HepG2 (cell line): Measurements from ENCODE around the gene VWA7. TPM values are rescaled to one million over a fixed set of nuclear protein-coding genes. Genes with fewer than 3 reads are reported as not detected.
A peak's percentile ranks its signal among the peaks of the same experiment; 100 is the strongest.

Experiments used
- CHD4 ChIP-seq: fragments of 200-600 bp; sonication (generic); IDR thresholded peaks from 2 replicates; pipeline ENCODE4 v1.7.0; 2017; ENCODE audit warnings: mild to moderate bottlenecking, low read length, borderline replicate concordance
- IKZF4 ChIP-seq: sonication (generic); formaldehyde crosslinking; IDR thresholded peaks from 2 replicates; pipeline ENCODE4 v1.5.1; 2020; ENCODE audit warnings: borderline replicate concordance, mild to moderate bottlenecking, low read depth, missing genetic modification reagents; ENCODE audit errors: not compliant biosample characterization
- KMT2A ChIP-seq: sonication (generic); formaldehyde crosslinking; IDR thresholded peaks from 2 replicates; pipeline ENCODE4 v1.4.0; 2020; ENCODE audit warnings: missing genetic modification reagents
- PRDM15 ChIP-seq: sonication (generic); formaldehyde crosslinking; IDR thresholded peaks from 2 replicates; pipeline ENCODE4 v1.4.0; 2020; ENCODE audit warnings: missing genetic modification reagents
- RARG ChIP-seq: sonication (generic); formaldehyde crosslinking; IDR thresholded peaks from 2 replicates; pipeline ENCODE4 v1.4.0; 2020; ENCODE audit warnings: low read depth, mild to moderate bottlenecking, missing genetic modification reagents
- RERE ChIP-seq: IDR thresholded peaks from 2 replicates; pipeline ENCODE4 v1.6.1; 2016; ENCODE audit warnings: low read depth, missing genetic modification reagents, missing compliant biosample characterization
- SSRP1 ChIP-seq: IDR thresholded peaks from 2 replicates; pipeline ENCODE4 v1.6.1; 2016; ENCODE audit warnings: control low read depth
- ZFP36L2 ChIP-seq: sonication (generic); formaldehyde crosslinking; IDR thresholded peaks from 2 replicates; pipeline ENCODE4 v1.4.0; 2020; ENCODE audit warnings: missing genetic modification reagents
- ZNF451 ChIP-seq: sonication (generic); formaldehyde crosslinking; IDR thresholded peaks from 2 replicates; pipeline ENCODE4 v1.5.0; 2020; ENCODE audit warnings: mild to moderate bottlenecking, missing genetic modification reagents
- ZNF510 ChIP-seq: sonication (generic); formaldehyde crosslinking; IDR thresholded peaks from 2 replicates; pipeline ENCODE4 v1.4.0; 2020; ENCODE audit warnings: low read depth, mild to moderate bottlenecking, missing genetic modification reagents
- polyA plus RNA-seq, 8 experiments: library from polyadenylated mRNA; depleted of rRNA in 3 of 8; stranded (reverse) in 7 of 8; unstranded in 1 of 8; fragments of >200 nt; fragmentation: Illumina TruSeq in 4 of 8; extraction: Trizol in 4 of 8; gene quantifications; 2 replicates each; pipeline versions ENCODE4 v1.2.1 to v1.2.3, GENCODE V29; 2011 to 2016; ENCODE audit warnings: low read depth in 4 of 8, missing spikeins in 1 of 8, mixed read lengths in 1 of 8; ENCODE audit not compliant: insufficient read depth in 1 of 8
- total RNA-seq, 5 experiments: library from RNA; depleted of rRNA; stranded (reverse); fragments of >200 nt; fragmentation: Illumina TruSeq; extraction: Trizol; gene quantifications; 2 replicates each; pipeline ENCODE4 v1.2.3, GENCODE V29; 2016; ENCODE audit warnings: low read depth in 1 of 5
- TF ChIP-seq, protein P1 (sequence below): sonication (generic); formaldehyde crosslinking; IDR thresholded peaks from 2 replicates; pipeline ENCODE4 v1.8.0; 2022; ENCODE audit warnings: mild to moderate bottlenecking, missing genetic modification reagents, borderline replicate concordance

VWA7 gene
- total and polyA plus RNA-seq, 2 of the 13 experiments (the other 11 are each of a cell fraction or from before 2014, with no cell fraction given) = 0.86 to 3.3 TPM

- TF ChIP-seq, protein P1, sequence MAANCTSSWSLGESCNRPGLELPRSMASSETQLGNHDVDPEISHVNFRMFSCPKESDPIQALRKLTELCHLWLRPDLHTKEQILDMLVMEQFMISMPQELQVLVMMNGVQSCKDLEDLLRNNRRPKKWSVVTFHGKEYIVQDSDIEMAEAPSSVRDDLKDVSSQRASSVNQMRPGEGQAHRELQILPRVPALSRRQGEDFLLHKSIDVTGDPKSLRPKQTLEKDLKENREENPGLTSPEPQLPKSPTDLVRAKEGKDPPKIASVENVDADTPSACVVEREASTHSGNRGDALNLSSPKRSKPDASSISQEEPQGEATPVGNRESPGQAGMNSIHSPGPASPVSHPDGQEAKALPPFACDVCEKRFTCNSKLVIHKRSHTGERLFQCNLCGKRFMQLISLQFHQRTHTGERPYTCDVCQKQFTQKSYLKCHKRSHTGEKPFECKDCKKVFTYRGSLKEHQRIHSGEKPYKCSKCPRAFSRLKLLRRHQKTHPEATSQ = peak; percentile 98
- TF ChIP-seq ZNF451 (peak; percentile 99), PRDM15 (CRISPR knock-in tag) (0 out of 2 replicates have a peak, but pooled peaks have one; percentile 46), SSRP1 (no peak; the same call in 1 of the 2 replicates), CHD4 (no peak), ZFP36L2 (0 out of 2 replicates have a peak, but pooled peaks have one; percentile 60), RARG (CRISPR knock-in tag) (no peak), RERE (CRISPR knock-in tag) (peak; percentile 15), IKZF4 (CRISPR knock-in tag) (peak; percentile 98), KMT2A (CRISPR knock-in tag) (peak; percentile 60; the same call in 1 of the 2 replicates), ZNF510 (peak; percentile 98)
These were observed 37.3 kb downstream of the VWA7 start, which contains the start of gene MSH5 (continued) for GRCh38 chr6:31739639-31740396.
